SK-N-SH treated with all-trans-retinoic acid at 6 μM for 48 hours (cell line): ENCODE results near the gene TSHZ3.

Experiments
- BACH2 ChIP-seq: fragments of 250-450 bp; sonication (Bioruptor Pico); IDR thresholded peaks from 2 replicates; pipeline ENCODE4 v1.9.0; 2021; ENCODE audit warnings: mild to moderate bottlenecking, borderline replicate concordance
- ESRRG ChIP-seq: fragments of 250-450 bp; sonication (Bioruptor Pico); IDR thresholded peaks from 2 replicates; pipeline ENCODE4 v1.6.1; 2021; ENCODE audit warnings: mild to moderate bottlenecking
- GLIS3 ChIP-seq: fragments of 250-450 bp; sonication (Bioruptor Pico); IDR thresholded peaks from 2 replicates; pipeline ENCODE4 v1.5.0; 2020; ENCODE audit warnings: mild to moderate bottlenecking, moderate library complexity
- ISL1 ChIP-seq: fragments of 250-450 bp; sonication (Bioruptor Pico); IDR thresholded peaks from 2 replicates; pipeline ENCODE4 v2.1.2; 2022; ENCODE audit warnings: mild to moderate bottlenecking, moderate library complexity
- RARB ChIP-seq: fragments of 250-450 bp; sonication (Bioruptor Pico); IDR thresholded peaks from 2 replicates; pipeline ENCODE4 v1.8.0; 2021; ENCODE audit warnings: mild to moderate bottlenecking, moderate library complexity
- SNAI2 ChIP-seq: fragments of 250-450 bp; sonication (Bioruptor Pico); IDR thresholded peaks from 2 replicates; pipeline ENCODE4 v1.5.0; 2020; ENCODE audit warnings: mild to moderate bottlenecking, moderate library complexity
- ZFP30 ChIP-seq: fragments of 450-650 bp; formaldehyde crosslinking; IDR thresholded peaks from 2 replicates; pipeline ENCODE4 v1.5.0; 2022; ENCODE audit warnings: mild to moderate bottlenecking, moderate library complexity
- TF ChIP-seq, protein P1 (sequence below): fragments of 250-450 bp; sonication (Bioruptor Pico); IDR thresholded peaks from 2 replicates; pipeline ENCODE4 v1.5.1; 2020; ENCODE audit warnings: low read depth, mild to moderate bottlenecking, moderate library complexity

DNA sequence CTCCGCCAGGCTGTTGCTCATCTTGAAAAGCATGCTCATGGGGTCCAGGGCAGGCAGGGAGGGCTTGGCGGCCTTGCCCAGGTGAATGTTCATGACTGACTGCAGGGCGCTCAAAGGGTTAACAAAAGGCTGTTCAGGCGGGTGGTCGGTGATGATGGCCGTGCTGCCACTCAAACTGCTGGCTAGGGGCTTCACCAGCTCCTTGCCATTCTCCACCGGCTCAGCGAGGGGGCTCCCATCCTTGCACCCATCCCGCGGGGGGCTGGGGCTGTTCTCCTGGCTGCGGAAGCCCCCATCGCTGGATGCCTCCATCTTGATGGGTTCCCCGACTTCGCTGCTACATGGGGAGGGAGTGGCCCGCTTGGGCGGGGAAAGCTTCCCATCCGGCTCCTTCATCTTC, 71.7 kb downstream of the TSHZ3 start:
- TF ChIP-seq ESRRG (CRISPR knock-in tag) = no peak
- no peak for TF ChIP-seq GLIS3
- TF ChIP-seq ISL1 (CRISPR knock-in tag) = no peak
- TF ChIP-seq, protein P1, sequence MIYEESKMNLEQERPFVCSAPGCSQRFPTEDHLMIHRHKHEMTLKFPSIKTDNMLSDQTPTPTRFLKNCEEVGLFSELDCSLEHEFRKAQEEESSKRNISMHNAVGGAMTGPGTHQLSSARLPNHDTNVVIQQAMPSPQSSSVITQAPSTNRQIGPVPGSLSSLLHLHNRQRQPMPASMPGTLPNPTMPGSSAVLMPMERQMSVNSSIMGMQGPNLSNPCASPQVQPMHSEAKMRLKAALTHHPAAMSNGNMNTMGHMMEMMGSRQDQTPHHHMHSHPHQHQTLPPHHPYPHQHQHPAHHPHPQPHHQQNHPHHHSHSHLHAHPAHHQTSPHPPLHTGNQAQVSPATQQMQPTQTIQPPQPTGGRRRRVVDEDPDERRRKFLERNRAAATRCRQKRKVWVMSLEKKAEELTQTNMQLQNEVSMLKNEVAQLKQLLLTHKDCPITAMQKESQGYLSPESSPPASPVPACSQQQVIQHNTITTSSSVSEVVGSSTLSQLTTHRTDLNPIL = no peak
- no peak for TF ChIP-seq ZFP30 (CRISPR knock-in tag)
- TF ChIP-seq BACH2 (CRISPR knock-in tag) = no peak
- TF ChIP-seq RARB = no peak
- TF ChIP-seq SNAI2 (CRISPR knock-in tag) = no peak
